Measurements from ENCODE around the gene GID8. TPM values are rescaled to one million over a fixed set of nuclear protein-coding genes. Genes with fewer than 3 reads are reported as not detected.
A peak's percentile ranks its signal among the peaks of the same experiment; 100 is the strongest.

The GID8 gene
- total and polyA plus RNA-seq, 2 of the 13 experiments (the other 11 are each of a cell fraction or from before 2014, with no cell fraction given): 39.6 to 59.8 TPM

GRCh38 chr20:62963614-62964397, 25.9 kb downstream of the GID8 start (continued):
- TF ChIP-seq PRDM10 (CRISPR knock-in tag; IDR thresholded peaks at IDR 0.05; ENCODE audit: low read depth) (no peak), ATAD3A (CRISPR knock-in tag; IDR thresholded peaks at IDR 0.05) (no peak), FOXA1 (IDR thresholded peaks at IDR 0.05) (no peak), FOXA1 (CRISPR knock-in tag; IDR thresholded peaks at IDR 0.05) (no peak)

- ChIA-PET POLR2A (no interaction called here), CTCF (ENCODE audit: low intra/inter-chr PET ratio, low total read pairs) (no interaction called here)
- DNase-seq (ENCODE audit: low spot score): no peak
- no peak for ATAC-seq
- Histone ChIP-seq H3K4me2 (ENCODE audit: low read depth, low read length) (no peak overlapping the region), H3K9me3 (ENCODE audit: low read length) (no peaks in the 10 kb centered on the region), H3K4me3 (replicated peaks in 1 of 3; ENCODE audit: insufficient read depth in 1 of 3, low read depth in 2 of 3, low read length in 3 of 3) (no peak overlapping the region), H3K27me3 (ENCODE audit: control insufficient read depth in 1 of 2, insufficient read depth in 2 of 2, low read length in 2 of 2) (no peaks in the 10 kb centered on the region), H2AFZ (ENCODE audit: low read length) (no peak overlapping the region), H3K27ac (ENCODE audit: extremely low read length, insufficient read depth, low read length) (no peak overlapping the region), H4K20me1 (ENCODE audit: insufficient read depth, low read length) (peaks cover 69% of the 10 kb centered on the region; the same call in 1 of the 2 replicates), H3K36me3 (replicated peaks in 1 of 2; ENCODE audit: control insufficient read depth in 1 of 2, insufficient read depth in 2 of 2, low read length in 2 of 2) (peaks cover 61 to 67% of the 10 kb centered on the region in 2 experiments), H3K4me1 (ENCODE audit: insufficient read depth, low read length) (peaks cover 10% of the 10 kb centered on the region), H3K79me2 (ENCODE audit: insufficient read depth, low read length) (no peaks in the 10 kb centered on the region), H3K9ac (ENCODE audit: insufficient read depth, low read depth, low read length) (no peak overlapping the region)
- in situ Hi-C loops (cut with HindIII; ENCODE audit: extremely low pct_ligation_motif_present, low pct_unique_long_range_greater_than_20kb): no loop called here
- 97% methylated on average over 19 of the region's 20 CpGs for WGBS (ENCODE audit: low lambda C conversion rate)
- FAIRE-seq: no peak
- BruUV-seq (replicated peaks): no TSS peak
- intact Hi-C loops (cut with micrococcal nuclease; ENCODE audit: unreplicated experiment): no loop called here
- TF ChIP-seq PRMT3 (CRISPR knock-in tag; IDR thresholded peaks at IDR 0.05; ENCODE audit: borderline replicate concordance, low read depth) (no peak), TBP (CRISPR knock-in tag; IDR thresholded peaks at IDR 0.05) (no peak), ZNF7 (CRISPR knock-in tag; IDR thresholded peaks at IDR 0.05) (peak; percentile 27; the same call in 1 of the 2 replicates), SP5 (CRISPR knock-in tag; IDR thresholded peaks at IDR 0.05; ENCODE audit: borderline replicate concordance, low read depth) (no peak), CENPBD1 (CRISPR knock-in tag; IDR thresholded peaks at IDR 0.05; ENCODE audit: borderline replicate concordance, low read depth) (no peak), ELK4 (CRISPR knock-in tag; IDR thresholded peaks at IDR 0.05; ENCODE audit: borderline replicate concordance) (no peak), ZNF230 (CRISPR knock-in tag; IDR thresholded peaks at IDR 0.05) (no peak), PAWR (CRISPR knock-in tag; IDR thresholded peaks at IDR 0.05; ENCODE audit: borderline replicate concordance) (no peak), ZNF816 (CRISPR knock-in tag; IDR thresholded peaks at IDR 0.05; ENCODE audit: borderline replicate concordance) (no peak), RBAK (CRISPR knock-in tag; IDR thresholded peaks at IDR 0.05) (no peak), NFE2 (CRISPR knock-in tag; IDR thresholded peaks at IDR 0.05) (no peak), ZNF30 (CRISPR knock-in tag; IDR thresholded peaks at IDR 0.05) (no peak)
- TF ChIP-seq, protein P1, sequence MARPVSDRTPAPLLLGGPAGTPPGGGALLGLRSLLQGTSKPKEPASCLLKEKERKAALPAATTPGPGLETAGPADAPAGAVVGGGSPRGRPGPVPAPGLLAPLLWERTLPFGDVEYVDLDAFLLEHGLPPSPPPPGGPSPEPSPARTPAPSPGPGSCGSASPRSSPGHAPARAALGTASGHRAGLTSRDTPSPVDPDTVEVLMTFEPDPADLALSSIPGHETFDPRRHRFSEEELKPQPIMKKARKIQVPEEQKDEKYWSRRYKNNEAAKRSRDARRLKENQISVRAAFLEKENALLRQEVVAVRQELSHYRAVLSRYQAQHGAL (CRISPR knock-in tag; IDR thresholded peaks at IDR 0.05; ENCODE audit: not compliant biosample characterization): no peak
Measured at GRCh38 chr20:62964700-62965099, 26.8 kb downstream of the GID8 start.
